BLaER1 treated with 17β-estradiol and CSF1 and Interleukin-3, amounts not matched to agents 10 nM and 100 nM (cell line): ENCODE results near the gene LIPG.
"Not testable (repeated sequence)": the region's sequence is repeated elsewhere in the genome, so short reads cannot be mapped to it uniquely, and the experiment has no call there.

Experiments
- H3K27ac ChIP-seq, 11 experiments: shearing (Covaris generic); formaldehyde crosslinking; 2 replicates each; pipeline ENCODE4 v1.8.1; 2022
- H3K27me3 ChIP-seq, 11 experiments: shearing (Covaris generic); formaldehyde crosslinking; 2 replicates each; pipeline ENCODE4 v1.8.1; 2022
- H3K36me3 ChIP-seq, 11 experiments: shearing (Covaris generic); formaldehyde crosslinking; 2 replicates each; pipeline ENCODE4 v1.8.1; 2022
- H3K4me1 ChIP-seq, 10 experiments: shearing (Covaris generic); formaldehyde crosslinking; 2 replicates each; pipeline ENCODE4 v1.8.1; 2022
- H3K4me2 ChIP-seq, 11 experiments: shearing (Covaris generic); formaldehyde crosslinking; 2 replicates each; pipeline ENCODE4 v1.8.1; 2022
- H3K4me3 ChIP-seq, 10 experiments: shearing (Covaris generic); formaldehyde crosslinking; 2 replicates each; pipeline ENCODE4 v1.8.1; 2022
- H3K9ac ChIP-seq, 11 experiments: shearing (Covaris generic); formaldehyde crosslinking; 2 replicates each; pipeline ENCODE4 v1.8.1; 2022
- H3K9me3 ChIP-seq, 11 experiments: shearing (Covaris generic); formaldehyde crosslinking; replicated peaks in 1 of 11; 2 replicates each; pipeline ENCODE4 v1.8.1; 2022
- H4K20me1 ChIP-seq, 11 experiments: shearing (Covaris generic); formaldehyde crosslinking; 2 replicates each; pipeline ENCODE4 v1.8.1; 2022
- Cebpa-rat ChIP-seq, 11 experiments: shearing (Covaris generic); IDR thresholded peaks; 2 replicates each; pipeline ENCODE4 v1.8.1; 2022

LIPG gene

DNA sequence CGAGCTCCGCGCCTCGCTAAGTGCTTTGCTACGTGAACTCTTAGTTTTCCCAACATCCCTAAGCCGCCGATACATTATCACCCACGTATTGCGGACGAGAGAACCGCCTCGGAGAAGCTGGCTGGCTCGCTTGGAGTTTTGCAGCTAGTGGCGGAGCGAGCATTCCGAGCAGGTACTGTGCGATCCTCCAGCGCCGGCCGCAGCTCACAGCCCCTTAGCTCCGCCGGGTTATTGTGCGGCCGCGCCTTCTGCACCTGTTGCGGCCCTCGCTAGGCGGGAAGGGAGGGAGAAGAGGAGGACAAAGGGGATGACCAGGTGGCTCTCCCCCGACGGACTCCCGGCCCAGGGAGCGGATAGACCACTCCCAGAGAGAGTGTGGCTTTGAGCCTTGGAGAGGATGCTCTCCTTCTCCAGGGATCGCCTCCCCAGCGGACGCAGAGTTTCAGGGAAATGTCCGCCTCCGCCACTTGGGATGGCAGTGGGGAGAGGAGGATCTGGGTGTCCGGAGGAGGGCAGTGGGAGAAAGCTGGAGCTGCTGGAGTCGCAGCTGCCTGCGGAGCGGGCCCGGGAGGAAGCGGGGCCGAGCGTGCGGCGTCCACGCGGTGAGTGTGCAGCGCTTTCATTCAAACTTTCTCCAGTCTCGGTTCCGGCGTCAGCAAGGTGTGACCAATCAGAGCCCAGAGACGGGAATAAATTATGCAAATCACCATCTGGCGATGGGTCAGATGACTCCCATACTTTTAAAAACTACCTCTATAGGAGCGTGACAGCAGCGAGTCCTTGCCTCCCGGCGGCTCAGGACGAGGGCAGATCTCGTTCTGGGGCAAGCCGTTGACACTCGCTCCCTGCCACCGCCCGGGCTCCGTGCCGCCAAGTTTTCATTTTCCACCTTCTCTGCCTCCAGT, at the start of gene LIPG:
Gene LIPG, plus strand, starts transcription at position 769 of the 905 bp plus-strand sequence. CDS start 252 bp downstream, outside the sequence.
- Histone ChIP-seq H3K9ac (no peak within 1 kb of the TSS), H3K27me3 (peaks cover 52 to 74% (median 68%) of the 10 kb centered on the region in 11 experiments)

DNA sequence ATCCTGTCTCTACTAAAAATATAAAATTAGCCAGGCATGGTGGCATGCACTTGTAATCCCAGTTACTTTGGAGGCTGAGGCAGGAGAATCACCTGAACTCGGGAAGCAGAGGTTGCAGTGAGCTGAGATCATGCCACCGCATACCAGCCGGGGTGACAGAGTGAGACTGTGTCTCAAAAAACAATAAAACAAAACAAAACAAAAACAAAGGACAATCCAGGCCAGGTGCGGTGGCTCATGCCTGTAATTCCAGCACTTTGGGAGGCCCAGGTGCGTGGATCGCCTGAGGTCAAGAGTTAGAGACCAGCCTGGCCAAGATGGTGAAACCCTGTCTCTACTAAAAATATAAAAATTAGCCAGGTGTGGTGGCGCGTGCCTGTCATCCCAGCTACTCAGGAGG, 49.0 kb upstream of the LIPG start:
- H3K9ac ChIP-seq, H3K4me2 ChIP-seq, H3K27me3 ChIP-seq, H3K36me3 ChIP-seq, H3K4me3 ChIP-seq, H3K4me1 ChIP-seq, H3K9me3 ChIP-seq, H4K20me1 ChIP-seq, H3K27ac ChIP-seq: not testable (repeated sequence)

More for the DNA sequence above, at the start of gene LIPG:
- no peak within 1 kb of the TSS for H3K27ac ChIP-seq
- H3K4me3 ChIP-seq = peak within 1 kb of the TSS; percentile 28 to 61 (median 44)
- H3K4me2 ChIP-seq = peak within 1 kb of the TSS; percentile 56 to 89 (median 76)
- peaks cover 0 to 40% (median 0%) of the 10 kb centered on the region in 11 experiments; a peak in 9 of 22 replicates for H4K20me1 ChIP-seq
- H3K9me3 ChIP-seq = no peaks in the 10 kb centered on the region
- no peak for TF ChIP-seq Cebpa-rat (IDR thresholded peaks at IDR 0.05)
- H3K36me3 ChIP-seq = no peaks in the 10 kb centered on the region
- peaks cover 11 to 18% (median 15%) of the 10 kb centered on the region in 10 experiments; a peak in 19 of 20 replicates for H3K4me1 ChIP-seq

DNA sequence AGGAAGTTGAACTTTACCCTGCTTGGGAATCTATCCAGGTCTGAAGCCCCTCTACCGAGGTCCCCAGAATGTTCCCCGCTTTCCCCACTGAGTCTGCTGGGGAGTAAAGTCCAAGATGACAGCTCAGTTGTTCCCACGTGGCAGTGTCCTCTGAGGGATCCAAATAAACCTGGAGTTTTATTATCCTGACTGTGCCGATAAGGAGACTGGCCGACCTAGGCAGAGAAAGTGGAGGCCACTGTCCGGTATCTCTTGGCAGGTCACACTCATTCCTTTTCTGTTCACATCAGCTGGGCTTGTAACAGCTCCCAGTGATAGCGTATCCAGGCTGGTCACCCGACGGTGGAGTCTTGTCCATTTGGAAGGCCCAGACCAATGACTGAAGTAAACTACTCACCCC, 47.3 kb upstream of the LIPG start:
- Histone ChIP-seq H3K4me3 (no peak overlapping the region), H3K27me3 (no peaks in the 10 kb centered on the region), H3K4me2 (no peak overlapping the region), H3K36me3 (no peaks in the 10 kb centered on the region), H3K27ac (no peak overlapping the region), H3K9me3 (no peaks in the 10 kb centered on the region), H3K9ac (no peak overlapping the region), H4K20me1 (no peaks in the 10 kb centered on the region), H3K4me1 (no peaks in the 10 kb centered on the region)
- TF ChIP-seq Cebpa-rat (IDR thresholded peaks at IDR 0.05) = no peak

DNA sequence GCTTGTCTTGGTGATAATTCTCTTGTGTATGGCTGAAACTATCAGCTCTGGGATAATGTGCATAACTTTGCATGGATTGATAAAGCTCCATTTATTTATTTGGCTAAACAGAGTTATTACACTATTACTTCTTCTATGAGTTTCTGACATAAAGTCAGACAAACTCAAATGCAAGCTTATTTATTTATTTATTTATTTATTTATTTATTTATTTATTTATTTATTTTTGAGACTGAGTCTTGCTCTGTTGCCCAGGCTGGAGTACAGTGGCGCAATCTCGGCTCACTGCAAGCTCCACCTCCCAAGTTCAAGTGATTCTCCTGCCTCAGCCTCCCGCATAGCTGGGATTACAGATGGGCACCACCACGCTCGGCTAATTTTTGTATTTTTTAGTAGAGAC, 46.9 kb upstream of the LIPG start:
- not testable (repeated sequence) for H3K4me1 ChIP-seq, H4K20me1 ChIP-seq, H3K27me3 ChIP-seq, H3K4me2 ChIP-seq, H3K9me3 ChIP-seq, H3K36me3 ChIP-seq, H3K4me3 ChIP-seq, H3K9ac ChIP-seq, H3K27ac ChIP-seq

DNA sequence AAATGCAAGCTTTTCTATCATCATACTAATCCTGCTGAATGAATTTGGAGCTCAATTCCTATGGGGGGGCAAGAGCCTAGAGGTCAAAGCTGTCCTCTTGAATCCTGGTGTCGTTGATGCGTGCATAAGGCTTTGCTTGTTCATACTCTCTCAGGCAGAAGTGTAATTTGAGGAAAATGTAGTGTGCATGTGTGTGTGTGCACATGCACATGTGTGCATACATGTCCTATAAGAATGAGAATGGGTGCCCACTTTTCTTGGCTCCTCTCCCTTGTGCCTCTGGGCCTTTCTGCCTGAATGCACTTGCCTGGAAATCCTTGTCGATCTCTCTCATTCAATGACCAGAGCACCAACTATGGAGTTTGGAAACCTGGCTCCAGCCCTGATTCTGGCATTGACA, 46.3 kb upstream of the LIPG start:
- Histone ChIP-seq H3K27me3 (no peaks in the 10 kb centered on the region), H3K9ac (no peak overlapping the region), H3K4me1 (no peaks in the 10 kb centered on the region), H3K9me3 (no peaks in the 10 kb centered on the region), H3K4me2 (no peak overlapping the region), H3K4me3 (no peak overlapping the region), H3K36me3 (no peaks in the 10 kb centered on the region), H3K27ac (no peak overlapping the region), H4K20me1 (no peaks in the 10 kb centered on the region)
- TF ChIP-seq Cebpa-rat (IDR thresholded peaks at IDR 0.05) = no peak

DNA sequence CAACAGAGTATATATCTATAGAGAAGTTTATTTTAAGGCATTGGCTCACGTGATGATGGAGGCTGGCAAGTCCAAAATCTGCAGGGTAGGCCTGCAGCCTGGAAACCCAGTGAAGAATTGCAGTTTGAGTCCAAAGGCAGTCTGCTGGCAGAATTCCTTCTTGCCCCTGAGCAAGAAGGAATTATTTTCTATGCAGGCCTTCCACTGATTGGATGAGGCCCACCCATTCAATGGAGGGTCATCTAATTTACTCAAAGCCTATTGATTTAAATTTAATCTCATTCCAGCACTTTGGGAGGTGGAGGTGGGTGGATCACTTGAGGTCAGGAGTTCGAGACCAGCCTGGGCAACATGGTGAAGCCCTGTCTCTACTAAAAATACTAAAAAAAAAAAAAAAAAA, 44.4 kb upstream of the LIPG start:
- no peak overlapping the region for H3K27ac ChIP-seq
- no peak overlapping the region for H3K9ac ChIP-seq
- TF ChIP-seq Cebpa-rat (IDR thresholded peaks at IDR 0.05) = no peak

DNA sequence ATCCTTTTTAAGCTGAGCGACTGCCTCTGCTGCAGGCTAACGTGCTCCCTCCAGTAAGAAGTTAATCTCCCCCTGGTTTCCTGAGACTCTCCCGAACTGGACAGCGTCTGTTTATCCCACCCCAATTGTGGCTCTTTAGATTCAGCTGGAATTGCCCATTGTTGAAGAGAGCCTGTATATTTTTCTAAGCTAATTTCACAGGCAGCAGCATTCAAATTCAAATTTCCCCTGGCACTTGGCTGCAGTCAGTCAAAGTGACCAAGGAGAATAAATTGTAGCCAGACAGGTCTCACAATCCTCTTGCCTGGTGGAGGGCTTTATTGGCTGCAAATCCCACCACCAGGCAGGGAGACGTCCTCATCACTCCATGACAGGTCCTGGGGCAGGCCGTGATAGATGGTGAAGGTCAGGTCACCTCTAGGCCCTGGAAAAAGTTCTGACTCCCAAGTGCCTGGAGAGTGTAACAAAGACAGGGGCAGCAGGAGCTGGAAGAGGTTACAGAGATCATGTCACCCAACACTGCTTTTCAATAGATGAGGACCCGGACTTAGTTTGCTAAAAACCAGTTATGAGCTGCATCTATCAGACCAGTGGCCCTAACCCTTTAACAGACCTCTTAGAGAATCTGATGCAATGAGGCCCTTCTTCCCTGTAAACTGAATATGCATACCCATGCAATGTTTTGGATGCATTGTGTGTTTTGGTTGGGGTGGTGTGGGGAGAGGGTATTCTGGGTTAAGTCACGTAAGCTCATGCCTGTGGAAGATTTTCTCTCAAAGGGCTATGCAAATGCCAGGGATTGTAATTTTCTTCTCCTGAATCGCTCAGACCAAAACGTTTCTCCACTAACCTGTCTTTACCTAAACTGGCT, 42.5 kb upstream of the LIPG start:
- no peak for TF ChIP-seq Cebpa-rat (IDR thresholded peaks at IDR 0.05)
- no peaks in the 10 kb centered on the region for H3K36me3 ChIP-seq
- H3K4me3 ChIP-seq = no peak overlapping the region
- no peak overlapping the region for H3K4me2 ChIP-seq
- H4K20me1 ChIP-seq = no peaks in the 10 kb centered on the region
- H3K27me3 ChIP-seq = no peaks in the 10 kb centered on the region
- H3K27ac ChIP-seq = no peak overlapping the region
- H3K9me3 ChIP-seq = no peaks in the 10 kb centered on the region
- no peaks in the 10 kb centered on the region for H3K4me1 ChIP-seq
- H3K9ac ChIP-seq = no peak overlapping the region

More for the DNA sequence above, 44.4 kb upstream of the LIPG start:
- H3K4me3 ChIP-seq = no peak overlapping the region
- H3K27me3 ChIP-seq = no peaks in the 10 kb centered on the region
- no peaks in the 10 kb centered on the region for H3K9me3 ChIP-seq
- H3K4me1 ChIP-seq = no peaks in the 10 kb centered on the region
- no peak overlapping the region for H3K4me2 ChIP-seq
- H3K36me3 ChIP-seq = no peaks in the 10 kb centered on the region
- no peaks in the 10 kb centered on the region for H4K20me1 ChIP-seq

DNA sequence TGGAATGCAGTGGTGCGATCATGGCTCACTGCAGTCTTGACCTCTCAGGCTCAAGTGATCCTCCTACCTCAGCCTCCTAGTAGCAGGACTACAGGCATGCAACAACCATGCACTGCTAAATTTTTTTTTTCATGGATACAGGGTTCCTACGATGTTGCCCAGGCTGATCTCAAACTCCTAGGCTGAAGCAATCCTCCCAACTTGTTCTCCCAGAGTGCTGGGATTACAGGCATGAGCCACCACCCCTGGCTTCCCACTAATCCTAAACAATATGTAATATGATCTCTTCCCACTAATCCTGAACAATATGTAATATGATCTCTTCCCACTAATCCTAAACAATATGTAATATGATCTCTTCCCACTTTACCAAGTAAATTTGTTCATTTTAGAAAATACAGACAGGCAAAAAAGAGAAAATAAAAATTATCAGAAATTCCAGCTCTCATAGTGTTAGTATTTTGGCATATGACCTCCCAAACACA, 41.2 kb upstream of the LIPG start:
- Histone ChIP-seq H3K4me2 (no peak overlapping the region), H3K27me3 (no peaks in the 10 kb centered on the region), H3K4me3 (no peak overlapping the region), H4K20me1 (no peaks in the 10 kb centered on the region), H3K9me3 (no peaks in the 10 kb centered on the region), H3K4me1 (no peaks in the 10 kb centered on the region), H3K36me3 (no peaks in the 10 kb centered on the region), H3K27ac (no peak overlapping the region), H3K9ac (no peak overlapping the region)
- no peak for TF ChIP-seq Cebpa-rat (IDR thresholded peaks at IDR 0.05)

DNA sequence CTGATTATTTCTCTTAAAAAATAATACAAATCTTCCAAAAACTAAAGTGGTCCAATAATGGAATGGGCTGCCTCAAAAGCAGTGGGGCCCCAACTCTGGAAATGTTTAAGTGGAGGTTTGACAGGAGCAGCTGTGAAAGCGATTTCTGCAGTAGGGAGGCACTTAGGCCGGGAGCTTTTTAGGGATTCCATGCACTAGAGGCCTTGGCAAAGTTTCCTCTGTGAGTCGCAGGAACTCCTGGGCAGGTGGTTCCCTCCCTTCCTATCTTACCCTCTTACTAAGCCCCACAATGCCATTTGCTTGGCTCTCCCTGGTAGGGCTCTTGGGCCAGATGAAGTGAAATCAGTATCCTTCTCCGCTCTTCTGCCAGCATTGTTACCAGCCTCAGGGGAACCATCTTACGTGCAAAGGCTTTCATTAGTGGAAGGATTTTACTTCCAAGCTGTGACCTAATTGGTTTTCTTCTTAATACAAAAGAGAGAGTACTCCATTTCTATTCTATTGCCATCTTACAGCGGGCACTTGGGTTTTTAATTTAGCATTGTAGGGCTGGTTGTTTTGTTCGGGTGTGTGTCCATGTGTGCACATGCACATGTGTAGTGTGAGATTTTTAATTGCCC, 40.5 kb upstream of the LIPG start:
- no peak overlapping the region for H3K4me2 ChIP-seq
- H3K27ac ChIP-seq = no peak overlapping the region
- no peaks in the 10 kb centered on the region for H4K20me1 ChIP-seq
- no peaks in the 10 kb centered on the region for H3K4me1 ChIP-seq
- H3K27me3 ChIP-seq = no peaks in the 10 kb centered on the region
- no peak overlapping the region for H3K4me3 ChIP-seq
- no peak overlapping the region for H3K9ac ChIP-seq
- no peak for TF ChIP-seq Cebpa-rat (IDR thresholded peaks at IDR 0.05)
- H3K36me3 ChIP-seq = no peaks in the 10 kb centered on the region
- no peaks in the 10 kb centered on the region for H3K9me3 ChIP-seq

DNA sequence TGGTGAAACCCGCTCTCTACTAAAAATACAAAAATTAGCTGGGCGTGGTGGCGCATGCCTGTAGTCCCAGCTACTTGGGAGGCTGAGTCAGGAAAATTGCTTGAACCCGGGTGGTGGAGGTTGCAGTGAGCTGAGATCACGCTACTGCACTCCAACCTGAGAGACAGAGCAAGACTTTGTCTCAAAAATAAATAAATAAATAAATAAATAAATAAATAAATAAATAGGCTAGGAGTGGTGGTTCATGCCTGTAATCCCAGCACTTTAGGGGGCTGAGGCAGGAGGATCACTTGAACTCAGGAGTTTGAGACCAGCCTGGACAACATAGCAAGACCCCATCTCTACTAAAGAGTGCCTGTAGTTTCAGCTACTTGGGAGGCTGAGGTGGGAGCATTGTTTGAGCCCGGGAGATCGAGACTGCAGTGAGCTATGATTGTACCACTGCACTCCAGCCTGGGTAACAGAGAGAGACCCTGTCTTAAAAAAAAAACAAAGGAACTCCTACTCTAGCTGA, 38.2 kb upstream of the LIPG start:
- not testable (repeated sequence) for H3K4me2 ChIP-seq, H3K27ac ChIP-seq

More for the DNA sequence above, 38.2 kb upstream of the LIPG start:
- not testable (repeated sequence) for H3K9ac ChIP-seq, H3K9me3 ChIP-seq, H3K36me3 ChIP-seq, H3K4me1 ChIP-seq, H3K4me3 ChIP-seq, H3K27me3 ChIP-seq, H4K20me1 ChIP-seq
